ACC112 (cell line): Measurements from ENCODE around the gene ZYG11B.
"Not testable (repeated sequence)": the region's sequence is repeated elsewhere in the genome, so short reads cannot be mapped to it uniquely, and the experiment has no call there.

ENCODE experiments used
- H2AFZ ChIP-seq: fragments of 200-600 bp; sonication (generic); one replicate; pipeline ENCODE4 v1.6.0; 2017; ENCODE audit warnings: antibody characterized with exemption, low read length; ENCODE audit not compliant: unreplicated experiment
- H3K27ac ChIP-seq: fragments of 200-600 bp; sonication (generic); 2 replicates; pipeline ENCODE4 v1.5.1; 2014; ENCODE audit warnings: low read depth, mild to moderate bottlenecking, antibody characterized with exemption, low read length, moderate library complexity
- H3K27me3 ChIP-seq: fragments of 200-600 bp; sonication (generic); 2 replicates; pipeline ENCODE4 v1.6.1; 2014; ENCODE audit warnings: mild to moderate bottlenecking, antibody characterized with exemption, low read length, moderate library complexity, mixed read lengths; ENCODE audit not compliant: insufficient read depth
- H3K36me3 ChIP-seq: fragments of 200-600 bp; sonication (generic); 2 replicates; pipeline ENCODE4 v1.6.1; 2016; ENCODE audit warnings: mild to moderate bottlenecking, antibody characterized with exemption, low read length, moderate library complexity, mixed read lengths; ENCODE audit not compliant: insufficient read depth
- H3K4me1 ChIP-seq: fragments of 200-600 bp; sonication (generic); one replicate; pipeline ENCODE4 v1.6.1; 2016; ENCODE audit warnings: low read length, mixed read lengths; ENCODE audit not compliant: insufficient read depth, unreplicated experiment, control insufficient read depth
- H3K4me3 ChIP-seq: fragments of 200-600 bp; sonication (generic); 2 replicates; pipeline ENCODE4 v1.5.1; 2014; ENCODE audit warnings: mild to moderate bottlenecking, low read depth, low read length
- H3K79me2 ChIP-seq: fragments of 200-600 bp; sonication (generic); one replicate; pipeline ENCODE4 v1.6.0; 2016; ENCODE audit warnings: low read length; ENCODE audit not compliant: control insufficient read depth, unreplicated experiment, insufficient read depth

The ZYG11B gene

DNA sequence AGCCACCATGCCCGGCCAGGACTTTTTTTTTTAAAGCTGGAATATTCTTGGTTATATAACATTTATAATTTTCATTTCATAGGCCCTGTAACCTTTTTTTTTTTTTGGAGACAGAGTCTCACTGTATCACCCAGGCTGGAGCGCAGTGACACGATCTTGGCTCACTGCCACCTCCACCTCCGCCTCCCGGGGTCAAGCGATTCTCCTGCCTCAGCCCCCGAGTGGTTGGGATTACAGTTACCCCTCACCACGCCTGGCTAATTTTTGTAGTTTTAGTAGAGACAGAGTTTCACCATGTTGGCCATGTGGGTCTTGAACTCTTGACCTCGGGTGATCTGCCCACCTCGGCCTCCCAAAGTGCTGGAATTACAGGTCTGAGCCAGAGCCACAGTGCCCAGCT is 12.6 kb downstream of the ZYG11B start:
- Histone ChIP-seq H3K36me3 (no peaks in the 10 kb centered on the region; the same call in 1 of the 2 replicates), H3K27me3 (no peaks in the 10 kb centered on the region), H3K27ac (no peak overlapping the region), H3K4me3 (no peak overlapping the region), H2AFZ (no peak overlapping the region), H3K4me1 (no peaks in the 10 kb centered on the region), H3K79me2 (peaks cover 33% of the 10 kb centered on the region)

DNA sequence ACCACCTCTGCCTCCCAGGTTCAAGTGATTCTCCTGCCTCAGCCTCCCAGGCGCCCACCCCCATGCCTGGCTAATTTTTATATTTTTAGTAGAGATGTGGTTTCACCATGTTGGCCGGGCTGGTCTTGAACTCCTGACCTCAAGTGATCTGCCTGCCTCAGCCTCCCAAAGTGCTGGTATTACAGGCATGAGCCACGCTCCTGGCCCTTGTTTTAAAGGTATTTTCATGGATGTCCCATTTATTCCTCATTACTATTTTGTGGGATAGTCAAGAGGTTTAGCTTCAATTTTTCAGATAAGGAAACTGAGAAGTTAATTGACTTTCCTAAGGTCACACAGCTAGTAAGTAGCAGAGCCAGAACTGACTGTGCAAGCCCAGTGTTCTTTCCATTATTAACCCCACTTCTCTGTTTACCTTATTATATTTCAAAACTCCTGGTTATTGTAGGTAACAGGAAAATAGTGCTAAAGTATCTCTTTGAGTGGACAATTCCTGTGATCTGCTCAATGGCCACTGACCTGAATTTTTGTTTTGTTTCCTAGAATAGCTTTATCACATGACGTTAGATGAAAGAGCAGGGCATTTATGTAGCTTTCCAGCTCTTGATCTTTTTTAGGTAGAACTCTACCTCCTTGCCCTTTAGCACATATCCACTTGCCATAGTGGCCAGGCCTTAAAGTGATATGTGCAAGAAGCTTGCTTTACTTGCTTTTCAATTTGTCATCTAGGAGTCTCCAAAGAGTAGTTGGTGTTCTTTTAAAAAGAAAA is 13.6 kb downstream of the ZYG11B start:
- Histone ChIP-seq H3K79me2 (peaks cover 30% of the 10 kb centered on the region), H3K4me1 (no peaks in the 10 kb centered on the region), H3K27me3 (no peaks in the 10 kb centered on the region), H3K36me3 (no peaks in the 10 kb centered on the region; the same call in 1 of the 2 replicates), H2AFZ (no peak overlapping the region), H3K27ac (no peak overlapping the region), H3K4me3 (no peak overlapping the region)

DNA sequence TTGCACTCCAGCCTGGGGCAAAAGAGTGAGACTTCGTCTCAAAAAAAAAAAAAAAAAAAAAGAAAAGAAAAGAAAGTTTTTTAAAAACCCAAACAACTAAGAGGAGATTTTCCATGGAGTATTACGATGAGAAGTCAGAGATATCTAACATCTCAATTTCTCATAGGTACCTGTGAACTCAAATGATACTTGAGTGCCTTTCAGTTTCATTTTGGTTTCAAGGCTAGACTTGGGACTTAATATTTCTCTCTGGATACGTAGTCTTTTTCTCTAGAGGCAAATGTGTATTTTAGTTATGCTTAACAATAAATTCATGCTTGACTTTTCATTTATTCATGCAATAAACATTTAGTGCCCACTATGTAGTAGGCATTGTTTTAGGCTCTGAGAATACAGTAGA is 15.0 kb downstream of the ZYG11B start:
- Histone ChIP-seq H3K4me3 (no peak overlapping the region), H3K27me3 (no peaks in the 10 kb centered on the region), H3K27ac (no peak overlapping the region), H3K79me2 (peaks cover 26% of the 10 kb centered on the region), H3K36me3 (no peaks in the 10 kb centered on the region; the same call in 1 of the 2 replicates), H2AFZ (no peak overlapping the region), H3K4me1 (no peaks in the 10 kb centered on the region)

DNA sequence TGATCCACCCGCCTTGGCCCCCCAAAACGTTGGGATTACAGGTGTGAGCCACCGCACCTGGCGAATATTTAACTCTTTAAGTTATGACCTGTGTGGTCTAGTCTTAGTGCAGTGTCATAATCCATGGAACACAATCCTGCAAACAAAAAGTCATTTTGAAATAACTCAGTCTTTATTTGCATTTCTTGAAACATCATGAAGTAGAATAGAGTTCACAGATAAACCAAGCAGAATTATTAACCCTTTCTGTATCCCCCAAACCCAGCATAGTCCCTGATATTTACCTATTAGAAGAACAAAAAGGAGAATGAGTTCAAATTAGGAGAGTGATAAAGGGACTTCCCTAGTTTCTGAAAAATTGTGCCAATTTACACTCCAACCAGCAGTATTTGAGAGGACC is 19.9 kb downstream of the ZYG11B start:
- Histone ChIP-seq H3K27me3 (no peaks in the 10 kb centered on the region), H3K4me1 (peaks cover 10% of the 10 kb centered on the region), H3K36me3 (no peaks in the 10 kb centered on the region; the same call in 1 of the 2 replicates), H3K79me2 (peaks cover 11% of the 10 kb centered on the region), H2AFZ (no peak overlapping the region), H3K27ac (no peak overlapping the region), H3K4me3 (no peak overlapping the region)

DNA sequence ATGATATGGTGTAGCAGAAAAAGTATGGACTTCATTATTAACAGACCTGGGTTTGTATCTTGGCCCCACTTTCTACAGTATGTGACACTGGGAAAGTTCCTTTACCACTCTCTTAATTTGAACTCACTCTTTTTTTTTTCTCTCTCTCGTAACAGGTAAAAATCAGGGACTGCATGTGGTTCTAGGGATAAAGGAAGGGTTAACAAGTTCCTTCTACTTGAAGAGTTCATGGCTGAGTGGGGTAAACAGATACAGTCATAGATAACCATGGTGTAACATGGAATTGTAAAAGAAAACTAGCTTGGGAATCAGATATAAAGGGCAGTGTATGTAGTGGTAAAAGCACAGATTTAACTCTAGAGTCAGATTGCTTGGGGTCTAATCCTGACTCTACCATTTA is 21.2 kb downstream of the ZYG11B start:
- H3K4me3 ChIP-seq = no peak overlapping the region
- H3K36me3 ChIP-seq = no peaks in the 10 kb centered on the region
- H3K4me1 ChIP-seq = peaks cover 21% of the 10 kb centered on the region
- H2AFZ ChIP-seq = no peak overlapping the region
- H3K79me2 ChIP-seq = peaks cover 7% of the 10 kb centered on the region
- no peak overlapping the region for H3K27ac ChIP-seq
- no peaks in the 10 kb centered on the region for H3K27me3 ChIP-seq

DNA sequence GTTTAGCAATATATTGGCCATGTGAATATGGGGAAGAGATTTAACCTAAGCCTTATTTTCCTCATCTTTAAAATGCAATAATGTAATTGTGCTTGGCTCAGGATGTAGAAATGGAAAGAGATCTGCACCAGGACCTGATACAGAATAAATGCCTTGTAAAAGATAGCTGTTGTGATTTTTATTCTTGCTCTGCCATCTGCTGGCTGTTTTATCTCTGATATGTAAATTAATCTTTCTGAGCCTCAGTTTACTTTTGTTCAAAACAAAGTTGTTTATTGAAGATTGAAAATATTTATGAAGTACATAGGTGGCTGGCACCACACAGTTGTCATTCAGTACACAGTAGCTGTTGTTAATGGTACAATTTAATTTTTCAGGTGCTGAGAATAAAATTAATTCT is 21.9 kb downstream of the ZYG11B start:
- H3K79me2 ChIP-seq = peaks cover 10% of the 10 kb centered on the region
- H3K4me3 ChIP-seq = no peak overlapping the region
- H3K27ac ChIP-seq = no peak overlapping the region
- H3K4me1 ChIP-seq = peaks cover 23% of the 10 kb centered on the region
- no peaks in the 10 kb centered on the region for H3K36me3 ChIP-seq
- H3K27me3 ChIP-seq = no peaks in the 10 kb centered on the region
- H2AFZ ChIP-seq = no peak overlapping the region

DNA sequence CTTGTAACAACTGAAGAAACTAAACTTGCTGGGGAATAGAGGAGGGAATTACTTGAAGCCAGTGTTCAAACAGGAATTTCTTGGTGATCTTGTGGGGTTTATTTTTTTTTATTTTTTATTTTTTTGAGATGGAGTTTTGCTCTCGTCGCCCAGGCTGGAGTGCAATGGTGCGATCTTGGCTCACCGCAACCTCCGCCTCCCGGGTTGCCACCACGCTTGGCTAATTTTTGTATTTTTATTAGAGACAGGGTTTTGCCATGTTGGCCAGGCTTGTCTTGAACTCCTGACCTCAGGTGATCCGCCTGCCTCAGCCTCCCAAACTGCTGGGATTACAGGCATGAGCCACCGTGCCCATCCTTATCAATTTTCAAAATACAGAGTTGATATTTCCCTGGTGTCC is 23.2 kb downstream of the ZYG11B start:
- not testable (repeated sequence) for H2AFZ ChIP-seq, H3K27me3 ChIP-seq, H3K36me3 ChIP-seq, H3K4me3 ChIP-seq, H3K27ac ChIP-seq
- Histone ChIP-seq H3K79me2 (peaks cover 12% of the 10 kb centered on the region), H3K4me1 (peaks cover 23% of the 10 kb centered on the region)

DNA sequence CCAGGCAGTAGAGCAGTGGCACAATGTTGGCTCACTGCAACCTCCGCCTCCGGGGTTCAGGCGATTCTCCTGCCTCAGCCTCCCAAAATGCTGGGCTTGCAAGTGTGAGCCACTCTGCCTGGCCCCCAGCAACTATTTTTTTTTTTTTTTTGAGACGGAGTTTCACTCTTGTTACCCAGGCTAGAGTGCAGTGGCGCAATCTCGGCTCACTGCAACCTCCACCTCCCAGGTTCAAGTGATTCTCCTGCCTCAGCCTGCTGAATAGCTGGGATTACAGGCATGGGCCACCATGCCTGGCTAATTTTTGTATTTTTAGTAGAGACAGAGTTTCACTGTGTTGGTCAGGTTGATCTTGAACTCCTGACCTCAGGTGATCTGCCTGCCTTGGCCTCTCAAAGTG is 23.9 kb downstream of the ZYG11B start:
- H2AFZ ChIP-seq, H3K27me3 ChIP-seq, H3K36me3 ChIP-seq, H3K27ac ChIP-seq, H3K4me3 ChIP-seq: not testable (repeated sequence)
- H3K79me2 ChIP-seq = peaks cover 14% of the 10 kb centered on the region
- peaks cover 23% of the 10 kb centered on the region for H3K4me1 ChIP-seq

DNA sequence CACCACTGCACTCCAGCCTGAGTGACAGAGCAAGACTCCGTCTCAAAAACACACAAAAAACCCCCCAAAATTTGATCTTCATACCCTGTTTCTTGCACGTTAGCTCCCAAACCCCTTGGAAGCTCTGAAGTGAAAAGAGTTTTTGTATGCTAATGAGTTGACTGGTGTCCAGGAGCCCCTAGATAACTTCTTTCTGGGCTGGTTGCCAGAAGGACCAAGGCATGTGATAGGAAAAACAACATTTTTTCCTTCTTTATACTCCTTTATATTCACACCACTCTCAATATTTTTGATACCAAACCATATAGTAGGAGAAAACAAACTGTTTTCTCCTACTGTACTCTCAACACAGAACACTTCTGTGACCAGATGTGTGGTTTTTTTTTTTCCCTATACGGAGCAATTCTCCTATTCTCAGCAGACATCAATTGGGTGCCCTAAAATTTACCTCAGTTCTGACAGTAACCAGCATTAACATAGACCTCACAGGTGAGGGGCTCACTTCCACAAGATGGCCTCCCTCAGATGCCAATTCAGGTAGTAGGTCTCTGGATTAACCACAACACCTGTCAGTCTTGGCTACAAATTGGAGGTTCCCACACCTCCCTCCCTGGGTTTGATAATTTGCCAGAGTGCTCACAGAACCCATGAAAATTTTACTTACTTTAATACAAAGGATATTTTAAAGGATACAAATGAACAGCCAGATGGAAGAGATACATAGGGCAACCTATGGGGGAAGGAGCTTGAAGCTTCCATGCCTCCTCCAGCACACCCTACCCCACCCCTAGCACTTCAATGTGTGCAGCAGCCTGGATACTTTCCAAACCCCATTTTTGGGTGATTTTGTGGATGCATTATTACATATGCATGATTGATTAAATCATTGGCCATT is 25.6 kb downstream of the ZYG11B start:
- H3K27ac ChIP-seq = no peak overlapping the region
- peaks cover 10% of the 10 kb centered on the region for H3K79me2 ChIP-seq

DNA sequence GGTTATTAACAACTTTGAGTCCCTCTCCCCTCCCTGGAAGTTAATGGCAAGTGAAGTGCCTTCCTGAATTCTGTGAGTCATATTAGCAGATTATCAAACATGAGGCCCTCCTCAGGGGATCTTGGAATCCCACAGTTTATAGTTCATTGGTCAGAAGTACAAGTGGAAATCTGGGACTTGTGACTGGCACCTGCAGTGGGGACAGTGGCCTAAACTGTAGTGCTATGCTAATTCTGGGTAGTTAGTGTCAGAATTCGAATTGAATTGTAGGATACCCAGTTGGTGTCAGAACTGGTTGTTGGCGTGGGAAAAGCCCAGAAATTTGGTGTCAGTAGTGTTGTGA is 26.2 kb downstream of the ZYG11B start:
- H3K4me1 ChIP-seq = peaks cover 23% of the 10 kb centered on the region
- no peaks in the 10 kb centered on the region for H3K27me3 ChIP-seq
- H3K27ac ChIP-seq = no peak overlapping the region
- peaks cover 8% of the 10 kb centered on the region for H3K79me2 ChIP-seq
- H3K4me3 ChIP-seq = no peak overlapping the region
- no peak overlapping the region for H2AFZ ChIP-seq
- no peaks in the 10 kb centered on the region for H3K36me3 ChIP-seq

More for the DNA sequence above, 25.6 kb downstream of the ZYG11B start:
- no peaks in the 10 kb centered on the region for H3K27me3 ChIP-seq
- no peak overlapping the region for H3K4me3 ChIP-seq
- no peak overlapping the region for H2AFZ ChIP-seq
- H3K4me1 ChIP-seq = peaks cover 23% of the 10 kb centered on the region
- H3K36me3 ChIP-seq = no peaks in the 10 kb centered on the region

DNA sequence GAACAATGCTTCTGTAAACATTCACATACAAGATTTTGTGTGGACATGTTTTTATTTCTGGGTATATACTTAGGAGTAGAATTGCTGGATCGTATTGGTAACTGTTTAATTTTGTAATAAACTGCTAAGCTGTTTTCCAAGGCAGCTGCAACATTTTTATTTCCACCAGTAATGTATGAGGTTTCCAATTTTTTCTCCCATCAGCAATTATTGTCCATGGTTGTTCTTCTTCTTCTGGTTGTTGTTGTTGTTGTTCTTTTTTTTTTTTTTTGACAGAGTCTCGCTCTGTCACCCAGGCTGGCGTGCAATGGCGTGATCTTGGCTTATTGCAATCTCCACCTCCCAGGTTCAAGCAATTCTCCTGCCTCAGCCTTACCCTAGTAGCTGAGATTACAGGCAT is 26.9 kb downstream of the ZYG11B start:
- H3K4me1 ChIP-seq = peaks cover 23% of the 10 kb centered on the region
- no peak overlapping the region for H3K27ac ChIP-seq
- peaks cover 8% of the 10 kb centered on the region for H3K79me2 ChIP-seq

More for the DNA sequence above, 26.9 kb downstream of the ZYG11B start:
- H2AFZ ChIP-seq = no peak overlapping the region
- no peaks in the 10 kb centered on the region for H3K36me3 ChIP-seq
- no peaks in the 10 kb centered on the region for H3K27me3 ChIP-seq
- H3K4me3 ChIP-seq = no peak overlapping the region
